Mucosa of rectum (tissue), 2 donors: Measurements from ENCODE around the gene KCNQ2.

Source experiments
- H3K27ac ChIP-seq, 2 donors: one replicate each; pipeline ENCODE4 v1.7.0; 2013; ENCODE audit warnings: inconsistent platforms in 2 of 2, low read depth in 2 of 2, low read length in 2 of 2
- H3K27me3 ChIP-seq, 2 donors: one replicate each; pipeline ENCODE4 v1.7.0; 2013; ENCODE audit warnings: low read length in 2 of 2; ENCODE audit not compliant: control insufficient read depth in 2 of 2, insufficient read depth in 2 of 2
- H3K36me3 ChIP-seq, 2 donors: one replicate each; pipeline ENCODE4 v1.7.0; 2013; ENCODE audit warnings: low read length in 2 of 2; ENCODE audit not compliant: control insufficient read depth in 2 of 2, insufficient read depth in 2 of 2
- H3K4me1 ChIP-seq, 2 donors: one replicate each; pipeline ENCODE4 v1.7.0; 2013; ENCODE audit warnings: low read length in 2 of 2, mild to moderate bottlenecking in 1 of 2; ENCODE audit not compliant: control insufficient read depth in 2 of 2, insufficient read depth in 2 of 2
- H3K4me3 ChIP-seq, 2 donors: one replicate each; pipeline ENCODE4 v1.7.0; 2013; ENCODE audit warnings: low read length in 2 of 2
- H3K9ac ChIP-seq, 2 donors: one replicate each; pipeline ENCODE4 v1.7.0; 2013; ENCODE audit warnings: low read length in 2 of 2, low read depth in 1 of 2, mild to moderate bottlenecking in 1 of 2
- H3K9me3 ChIP-seq, 2 donors: one replicate each; pipeline ENCODE4 v1.7.0; 2013; ENCODE audit warnings: low read length in 2 of 2; ENCODE audit not compliant: control insufficient read depth in 2 of 2
- donor health status: healthy.
- donor health status: Normal muscosa, but diverticular disease.

KCNQ2 gene

DNA sequence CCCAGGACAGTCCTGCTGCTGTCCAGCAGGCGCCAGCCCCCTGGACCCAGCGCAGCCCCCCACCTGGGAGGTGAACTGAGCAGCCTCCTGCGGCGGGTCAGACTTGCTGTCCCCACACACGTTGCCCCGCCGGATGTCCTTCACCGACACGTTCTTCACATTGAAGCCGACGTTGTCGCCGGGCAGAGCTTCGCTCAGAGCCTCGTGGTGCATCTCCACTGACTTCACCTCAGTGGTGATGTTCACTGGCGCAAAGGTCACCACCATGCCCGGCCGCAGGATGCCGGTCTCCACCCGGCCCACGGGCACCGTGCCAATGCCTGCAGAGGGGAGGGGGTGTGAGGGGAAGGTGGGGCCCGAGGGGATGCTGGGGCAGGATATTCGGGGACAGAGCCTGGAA is 18.0 kb upstream of the KCNQ2 start:
- no peak overlapping the region for H3K4me3 ChIP-seq
- no peak overlapping the region for H3K27ac ChIP-seq
- no peaks in the 10 kb centered on the region for H3K4me1 ChIP-seq
- H3K9ac ChIP-seq = no peak overlapping the region
- H3K9me3 ChIP-seq = no peaks in the 10 kb centered on the region
- no peaks in the 10 kb centered on the region for H3K36me3 ChIP-seq
- H3K27me3 ChIP-seq = peaks cover 3 to 4% of the 10 kb centered on the region in 2 donors

DNA sequence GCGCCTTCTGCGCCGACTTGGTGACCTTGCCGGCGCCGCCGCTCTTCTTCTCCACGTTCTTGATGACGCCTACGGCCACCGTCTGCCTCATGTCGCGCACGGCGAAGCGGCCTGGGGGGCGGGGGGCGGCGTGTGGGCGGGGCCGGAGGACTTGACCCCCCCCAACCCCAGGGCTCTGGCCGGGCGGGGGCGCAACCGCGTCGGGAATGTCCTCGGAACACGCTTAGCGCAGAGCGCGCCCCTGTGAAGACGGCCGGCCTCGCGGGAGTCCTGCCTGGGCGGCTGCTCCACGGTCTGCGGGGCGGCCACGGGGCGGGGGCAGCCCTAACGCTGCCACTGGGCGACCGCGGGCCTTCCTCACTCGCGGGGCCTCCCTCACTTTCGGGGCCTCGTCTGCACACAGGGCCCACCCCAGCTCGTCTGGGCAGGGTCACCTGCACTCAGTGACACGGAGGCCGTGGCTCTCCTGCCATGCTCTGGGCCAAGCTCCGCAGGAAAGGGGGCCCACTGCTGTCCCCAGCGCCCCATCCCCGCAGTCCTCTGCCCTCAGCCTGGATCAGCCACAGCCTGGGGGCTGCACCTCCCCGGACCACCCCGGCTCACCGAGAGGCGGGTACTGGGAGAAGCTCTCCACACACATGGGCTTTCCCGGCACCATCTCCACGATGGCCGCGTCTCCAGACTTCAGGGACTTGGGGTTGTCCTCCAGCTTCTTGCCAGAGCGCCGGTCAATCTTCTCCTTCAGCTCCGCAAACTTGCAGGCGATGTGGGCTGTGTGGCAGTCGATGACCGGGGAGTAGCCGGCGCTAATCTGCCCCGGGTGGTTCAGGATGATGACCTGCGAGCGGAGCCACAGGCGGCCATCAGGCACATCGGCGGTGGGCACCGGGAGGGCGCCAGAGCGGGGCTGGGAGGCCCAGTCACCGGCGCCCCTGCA is 16.1 kb upstream of the KCNQ2 start:
- H3K4me1 ChIP-seq = no peaks in the 10 kb centered on the region
- no peak overlapping the region for H3K9ac ChIP-seq
- peaks cover 3 to 4% of the 10 kb centered on the region in 2 donors for H3K27me3 ChIP-seq
- no peaks in the 10 kb centered on the region for H3K36me3 ChIP-seq
- no peak overlapping the region for H3K4me3 ChIP-seq
- no peaks in the 10 kb centered on the region for H3K9me3 ChIP-seq
- no peak overlapping the region for H3K27ac ChIP-seq

DNA sequence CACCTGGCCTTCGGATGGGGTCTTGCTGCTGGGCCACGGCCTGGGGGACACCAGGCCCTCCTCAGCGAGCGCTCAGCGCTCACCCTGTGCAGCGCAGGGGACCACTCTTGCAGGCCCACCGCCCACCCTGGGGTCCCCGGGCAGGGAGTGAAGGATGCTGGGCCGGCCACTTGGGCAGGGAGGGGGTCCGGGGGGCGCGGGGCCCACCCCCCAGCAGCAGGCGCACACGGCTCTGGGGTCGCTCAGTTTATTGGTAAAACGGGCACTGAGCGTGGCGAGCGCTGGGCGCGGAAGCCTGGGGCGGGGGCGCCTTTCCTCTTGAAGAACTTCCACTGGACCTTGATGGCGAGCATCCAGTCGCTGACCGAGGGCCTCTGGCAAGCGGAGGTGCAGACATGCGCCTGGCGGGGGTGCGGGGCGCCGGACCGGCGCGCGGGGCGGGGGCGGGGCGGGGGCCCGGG is 15.4 kb upstream of the KCNQ2 start:
- Histone ChIP-seq H3K4me3 (no peak overlapping the region), H3K9me3 (no peaks in the 10 kb centered on the region), H3K9ac (no peak overlapping the region), H3K4me1 (no peaks in the 10 kb centered on the region), H3K27me3 (peaks cover 7% of the 10 kb centered on the region in 2 donors), H3K36me3 (no peaks in the 10 kb centered on the region), H3K27ac (no peak overlapping the region)

DNA sequence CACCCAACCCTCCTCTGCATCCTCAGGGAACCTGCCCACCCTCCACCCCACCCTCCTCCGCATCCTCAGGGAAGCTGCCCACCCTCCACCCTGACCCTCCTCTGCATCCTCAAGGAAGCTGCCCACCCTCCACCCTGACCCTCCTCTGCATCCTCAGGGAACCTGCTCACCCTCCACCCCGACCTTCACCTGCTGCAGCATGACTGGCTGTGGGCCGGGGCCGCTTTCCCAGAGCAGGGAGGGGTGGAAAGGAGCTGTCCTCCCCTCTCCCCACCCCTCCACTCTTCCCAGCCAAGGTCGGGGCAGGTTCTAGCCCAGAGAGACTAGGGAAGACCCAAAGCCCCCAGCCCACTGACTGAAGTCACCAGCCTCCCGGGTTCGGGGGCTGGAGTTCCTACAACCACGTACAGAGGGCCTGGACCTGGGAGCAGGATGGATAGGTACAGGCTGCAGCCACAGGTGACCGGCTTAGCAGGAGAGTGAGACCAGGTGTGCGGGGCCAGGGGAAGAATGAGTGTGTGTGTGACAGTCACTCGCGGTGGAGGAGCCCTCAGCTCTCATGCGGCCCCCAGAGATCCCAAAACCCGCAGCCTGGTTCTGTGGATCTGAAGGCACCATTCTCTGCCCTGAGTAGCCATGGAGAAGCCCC is 14.8 kb upstream of the KCNQ2 start:
- no peak overlapping the region for H3K4me3 ChIP-seq
- H3K27me3 ChIP-seq = peaks cover 9 to 13% of the 10 kb centered on the region in 2 donors
- H3K9me3 ChIP-seq = no peaks in the 10 kb centered on the region
- H3K36me3 ChIP-seq = no peaks in the 10 kb centered on the region
- H3K27ac ChIP-seq = no peak overlapping the region
- no peak overlapping the region for H3K9ac ChIP-seq
- H3K4me1 ChIP-seq = no peaks in the 10 kb centered on the region

DNA sequence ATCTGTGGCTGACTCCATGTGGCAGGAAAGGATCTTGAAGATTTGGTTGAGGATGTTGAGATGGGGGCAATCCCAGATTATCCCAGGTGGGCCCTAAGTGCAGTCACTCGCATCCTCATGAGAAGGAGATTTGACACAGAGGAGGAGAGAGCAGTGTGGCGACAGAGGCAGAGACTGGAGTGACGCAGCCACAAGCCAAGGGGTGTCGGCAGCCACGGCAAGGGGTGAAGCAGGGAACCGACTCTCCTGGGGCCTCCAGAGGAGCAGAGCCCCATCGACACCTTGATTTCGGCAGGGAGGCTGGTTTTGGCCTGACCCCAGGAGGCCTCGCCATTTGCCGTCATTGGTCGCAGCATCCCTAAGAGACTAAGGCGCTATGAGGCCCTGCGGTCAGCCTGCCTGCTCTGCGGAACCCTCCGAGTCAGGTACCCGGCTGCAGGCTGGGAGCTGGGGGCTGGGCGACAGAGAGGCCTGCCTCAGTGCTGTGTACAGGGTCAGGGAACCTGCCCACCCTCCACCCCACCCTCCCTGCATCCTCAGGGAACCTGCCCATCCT is 13.9 kb upstream of the KCNQ2 start:
- Histone ChIP-seq H3K9me3 (no peaks in the 10 kb centered on the region), H3K4me3 (no peak overlapping the region), H3K9ac (no peak overlapping the region), H3K27me3 (peaks cover 14 to 17% of the 10 kb centered on the region in 2 donors), H3K27ac (no peak overlapping the region), H3K4me1 (no peaks in the 10 kb centered on the region), H3K36me3 (no peaks in the 10 kb centered on the region)

DNA sequence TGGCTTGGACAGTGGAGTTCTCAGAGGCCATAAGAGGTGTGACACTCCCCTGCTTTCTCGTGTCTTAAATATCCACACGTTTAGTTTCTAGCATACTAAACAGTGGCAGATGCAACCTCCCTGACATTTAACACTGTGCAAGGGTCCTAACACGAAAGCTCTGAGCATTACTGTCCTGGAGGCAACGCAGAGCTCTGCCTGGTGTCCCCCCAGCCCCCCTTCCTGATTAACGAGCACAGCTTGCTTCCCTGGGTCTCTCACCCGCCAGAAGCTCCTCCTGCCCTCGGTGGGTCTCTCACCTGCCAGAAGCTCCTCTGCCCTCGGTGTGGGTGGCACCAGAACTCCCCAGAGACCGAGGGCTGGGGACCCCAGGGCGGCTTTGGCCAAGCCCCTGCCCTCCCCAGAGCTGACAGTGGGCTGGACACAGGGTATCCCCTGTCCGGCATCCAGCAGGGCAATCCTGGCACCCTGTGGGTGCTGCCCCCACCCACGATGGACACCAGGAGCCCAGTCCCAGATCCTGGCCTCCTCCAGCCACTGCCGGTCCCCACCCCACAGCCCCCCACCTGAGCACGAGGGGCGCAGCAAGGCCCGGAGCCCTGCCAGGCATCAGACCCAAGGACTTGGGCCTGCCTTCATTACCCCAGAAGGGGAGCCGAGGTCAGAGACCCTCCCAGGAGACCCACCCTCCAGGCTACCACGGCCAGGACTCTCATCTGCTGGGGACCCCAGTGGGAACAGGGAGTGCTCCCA is 12.4 kb upstream of the KCNQ2 start:
- Histone ChIP-seq H3K4me1 (no peaks in the 10 kb centered on the region), H3K4me3 (no peak overlapping the region), H3K27me3 (peaks cover 15 to 19% of the 10 kb centered on the region in 2 donors), H3K9me3 (no peaks in the 10 kb centered on the region), H3K27ac (no peak overlapping the region), H3K9ac (no peak overlapping the region), H3K36me3 (no peaks in the 10 kb centered on the region)

DNA sequence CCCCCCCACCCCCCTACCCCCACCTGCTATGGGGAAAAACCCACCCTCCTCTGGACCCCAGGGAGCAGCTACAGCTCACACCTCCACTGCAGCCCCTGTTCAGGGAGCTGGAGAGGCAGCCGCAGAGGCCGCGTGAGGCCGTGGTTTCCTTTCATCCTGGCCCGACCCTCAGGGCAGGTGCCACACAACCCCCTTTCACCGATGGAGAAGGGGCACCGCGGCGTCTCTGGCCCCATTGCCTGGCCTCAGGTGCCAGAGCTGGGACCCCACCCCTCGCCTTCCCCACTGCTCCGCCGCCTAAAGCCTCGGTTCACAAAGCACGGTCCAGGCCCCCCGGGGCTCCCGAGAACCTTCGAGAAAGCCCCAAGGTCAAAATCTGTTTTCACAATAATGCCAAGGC is 11.8 kb upstream of the KCNQ2 start:
- Histone ChIP-seq H3K9ac (no peak overlapping the region), H3K27me3 (peaks cover 19 to 20% of the 10 kb centered on the region in 2 donors), H3K4me3 (no peak overlapping the region), H3K9me3 (no peaks in the 10 kb centered on the region), H3K27ac (no peak overlapping the region), H3K4me1 (no peaks in the 10 kb centered on the region), H3K36me3 (no peaks in the 10 kb centered on the region)

DNA sequence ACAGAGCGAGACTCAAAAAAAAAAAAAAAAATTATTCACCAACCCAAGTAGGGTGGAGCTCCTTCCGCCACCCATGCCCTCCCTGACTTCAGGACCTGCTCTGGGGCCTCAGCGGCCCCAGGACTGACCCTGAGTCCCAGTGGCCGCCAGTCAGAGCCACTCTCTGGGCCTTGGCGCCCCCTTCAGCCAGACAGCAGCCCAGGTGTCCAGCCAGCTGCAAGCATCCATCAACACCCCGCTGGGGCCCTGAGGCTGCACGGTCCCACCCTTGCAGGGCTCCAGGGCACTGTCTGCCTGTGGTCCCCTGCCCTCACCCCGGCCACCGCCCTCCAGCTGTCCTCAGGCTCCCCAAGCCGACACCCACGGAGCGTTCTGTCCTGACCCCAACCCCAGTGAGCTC is 11.4 kb upstream of the KCNQ2 start:
- Histone ChIP-seq H3K4me1 (no peaks in the 10 kb centered on the region), H3K9ac (no peak overlapping the region), H3K27ac (no peak overlapping the region), H3K36me3 (no peaks in the 10 kb centered on the region), H3K4me3 (no peak overlapping the region), H3K27me3 (peaks cover 20% of the 10 kb centered on the region in 2 donors), H3K9me3 (no peaks in the 10 kb centered on the region)

DNA sequence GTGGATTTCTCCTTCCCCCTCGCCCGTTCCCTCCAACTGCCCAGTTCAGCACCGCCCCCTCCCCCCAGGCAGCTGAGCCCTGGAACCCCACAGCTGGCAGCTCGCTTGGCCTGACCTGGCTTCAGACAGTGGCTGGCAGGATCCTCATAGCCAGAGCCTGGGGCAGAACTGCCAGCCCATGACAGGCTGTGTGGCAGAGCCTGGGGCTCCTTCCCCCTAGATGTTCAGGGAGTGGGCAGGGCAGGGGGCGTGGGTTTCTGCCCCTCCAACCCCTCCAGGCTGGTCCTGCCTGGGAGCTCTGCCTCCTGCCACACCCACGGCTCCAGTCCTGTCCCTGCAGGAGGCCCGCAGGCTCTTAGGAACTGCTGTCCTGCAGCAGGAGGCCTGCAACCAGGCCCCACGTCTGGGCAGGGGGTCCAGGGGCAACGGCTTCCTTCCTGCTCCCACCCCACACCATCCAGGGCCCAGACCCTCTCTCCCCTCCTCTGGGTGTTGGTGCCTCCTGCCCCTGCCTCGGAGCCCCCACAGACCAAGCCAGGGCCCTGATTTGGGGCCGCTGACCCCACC is 9.6 kb upstream of the KCNQ2 start:
- Histone ChIP-seq H3K4me3 (no peak overlapping the region), H3K27ac (no peak overlapping the region), H3K36me3 (no peaks in the 10 kb centered on the region), H3K4me1 (no peaks in the 10 kb centered on the region), H3K27me3 (peaks cover 17 to 19% of the 10 kb centered on the region in 2 donors), H3K9me3 (no peaks in the 10 kb centered on the region), H3K9ac (no peak overlapping the region)
